Measurements from ENCODE around the gene NUMBL. TPM values are rescaled to one million over a fixed set of nuclear protein-coding genes. Genes with fewer than 3 reads are reported as not detected.
A peak's percentile ranks its signal among the peaks of the same experiment; 100 is the strongest.

Gene NUMBL
- total RNA-seq, 1 donor from 2014 or later, result 17.7 TPM

DNA sequence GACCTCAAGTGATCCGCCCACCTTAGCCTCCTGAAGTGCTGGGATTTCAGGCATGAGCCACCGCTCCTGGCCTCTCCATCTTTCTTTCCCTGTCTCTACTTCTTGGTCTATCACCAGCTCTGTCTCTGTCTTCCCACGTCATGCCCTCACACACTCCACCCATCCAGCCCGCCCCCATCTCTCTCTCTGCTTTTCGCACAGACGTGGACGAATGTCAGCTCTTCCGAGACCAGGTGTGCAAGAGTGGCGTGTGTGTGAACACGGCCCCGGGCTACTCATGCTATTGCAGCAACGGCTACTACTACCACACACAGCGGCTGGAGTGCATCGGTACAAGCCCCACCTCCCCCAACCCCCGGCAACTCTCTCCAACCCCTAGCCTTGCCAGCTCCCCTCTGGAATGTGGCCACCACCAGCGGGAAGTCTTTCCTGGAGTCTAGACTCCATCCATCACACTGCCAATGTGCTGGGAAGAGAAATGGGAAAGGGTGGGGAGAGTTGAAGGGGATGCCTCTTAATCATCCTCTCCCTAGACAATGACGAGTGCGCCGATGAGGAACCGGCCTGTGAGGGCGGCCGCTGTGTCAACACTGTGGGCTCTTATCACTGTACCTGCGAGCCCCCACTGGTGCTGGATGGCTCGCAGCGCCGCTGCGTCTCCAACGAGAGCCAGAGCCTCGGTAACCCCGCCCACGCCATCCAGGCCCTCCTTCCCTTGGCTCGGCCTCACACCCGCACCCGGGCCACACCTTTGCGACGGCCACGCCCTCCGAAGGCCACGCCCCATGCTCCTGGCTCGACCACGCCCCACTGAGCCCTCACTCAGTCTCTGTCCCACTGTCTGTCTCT lies 66.8 kb downstream of the NUMBL start:
- Histone ChIP-seq H3K4me1 (no peaks in the 10 kb centered on the region), H3K27me3 (ENCODE audit: low read depth) (no peaks in the 10 kb centered on the region), H3K9me3 (no peaks in the 10 kb centered on the region), H3K4me3 (no peak overlapping the region), H3K27ac (no peak overlapping the region), H3K36me3 (peaks cover 91% of the 10 kb centered on the region)
- intact Hi-C loops (cut with DNase I), result no loop called here
- ATAC-seq, result peak; percentile 26 to 52
- peak; percentile 60 for DNase-seq
- TF ChIP-seq, protein P1, sequence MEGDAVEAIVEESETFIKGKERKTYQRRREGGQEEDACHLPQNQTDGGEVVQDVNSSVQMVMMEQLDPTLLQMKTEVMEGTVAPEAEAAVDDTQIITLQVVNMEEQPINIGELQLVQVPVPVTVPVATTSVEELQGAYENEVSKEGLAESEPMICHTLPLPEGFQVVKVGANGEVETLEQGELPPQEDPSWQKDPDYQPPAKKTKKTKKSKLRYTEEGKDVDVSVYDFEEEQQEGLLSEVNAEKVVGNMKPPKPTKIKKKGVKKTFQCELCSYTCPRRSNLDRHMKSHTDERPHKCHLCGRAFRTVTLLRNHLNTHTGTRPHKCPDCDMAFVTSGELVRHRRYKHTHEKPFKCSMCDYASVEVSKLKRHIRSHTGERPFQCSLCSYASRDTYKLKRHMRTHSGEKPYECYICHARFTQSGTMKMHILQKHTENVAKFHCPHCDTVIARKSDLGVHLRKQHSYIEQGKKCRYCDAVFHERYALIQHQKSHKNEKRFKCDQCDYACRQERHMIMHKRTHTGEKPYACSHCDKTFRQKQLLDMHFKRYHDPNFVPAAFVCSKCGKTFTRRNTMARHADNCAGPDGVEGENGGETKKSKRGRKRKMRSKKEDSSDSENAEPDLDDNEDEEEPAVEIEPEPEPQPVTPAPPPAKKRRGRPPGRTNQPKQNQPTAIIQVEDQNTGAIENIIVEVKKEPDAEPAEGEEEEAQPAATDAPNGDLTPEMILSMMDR (IDR thresholded peaks at IDR 0.05), result no peak

- no peaks in the 10 kb centered on the region for H3K27me3 ChIP-seq (ENCODE audit: low read depth)
- no peaks in the 10 kb centered on the region for H3K4me1 ChIP-seq
- ATAC-seq (no peak), DNase-seq (no peak)
- peaks cover 88% of the 10 kb centered on the region for H3K36me3 ChIP-seq
- intact Hi-C loops (cut with DNase I), result no loop called here
- TF ChIP-seq, protein P1 (IDR thresholded peaks at IDR 0.05), result no peak
- H3K4me3 ChIP-seq, result no peak overlapping the region
- no peak overlapping the region for H3K27ac ChIP-seq
- no peaks in the 10 kb centered on the region for H3K9me3 ChIP-seq
Measured at GRCh38 chr19:40622773-40623075, 67.7 kb downstream of the NUMBL start.

DNA sequence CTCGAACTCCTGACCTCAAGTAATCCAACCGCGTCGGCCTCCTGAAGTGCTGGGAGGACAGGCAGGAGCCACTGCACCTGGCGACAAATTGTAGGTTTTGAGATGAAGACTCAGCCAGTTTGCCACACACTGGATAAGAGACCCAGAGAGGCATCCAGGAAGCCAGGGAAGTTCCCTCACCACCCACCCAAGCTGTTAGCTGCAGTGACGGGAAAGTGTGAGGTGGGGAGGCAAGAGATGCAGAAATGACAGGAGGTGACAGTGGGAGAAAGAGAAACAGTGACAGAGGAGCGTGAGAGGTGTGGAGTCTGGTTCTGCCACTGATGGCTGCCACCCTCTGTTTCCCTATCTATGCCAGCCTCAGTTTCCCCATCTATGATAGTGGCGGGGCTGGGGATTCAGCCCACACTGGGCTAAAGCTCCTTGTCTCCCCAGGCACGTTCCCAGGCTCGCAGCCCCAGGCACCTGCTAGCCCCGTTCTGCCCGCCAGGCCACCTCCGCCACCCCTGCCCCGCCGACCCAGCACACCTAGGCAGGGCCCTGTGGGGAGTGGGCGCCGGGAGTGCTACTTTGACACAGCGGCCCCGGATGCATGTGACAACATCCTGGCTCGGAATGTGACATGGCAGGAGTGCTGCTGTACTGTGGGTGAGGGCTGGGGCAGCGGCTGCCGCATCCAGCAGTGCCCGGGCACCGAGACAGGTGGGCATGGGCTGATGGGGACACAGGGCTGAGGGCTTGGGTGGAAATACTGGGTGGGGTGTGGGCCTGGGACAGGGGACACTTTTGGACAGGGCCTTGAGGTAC lies 68.3 kb downstream of the NUMBL start:
- peaks cover 82% of the 10 kb centered on the region for H3K36me3 ChIP-seq
- H3K27me3 ChIP-seq (ENCODE audit: low read depth), result no peaks in the 10 kb centered on the region
- DNase-seq (no peak), ATAC-seq (no peak)
- TF ChIP-seq, protein P1 (IDR thresholded peaks at IDR 0.05), result no peak
- intact Hi-C loops (cut with DNase I), result no loop called here
- H3K9me3 ChIP-seq, result no peaks in the 10 kb centered on the region
- H3K4me3 ChIP-seq, result no peak overlapping the region
- H3K27ac ChIP-seq, result no peak overlapping the region
- H3K4me1 ChIP-seq, result no peaks in the 10 kb centered on the region

DNA sequence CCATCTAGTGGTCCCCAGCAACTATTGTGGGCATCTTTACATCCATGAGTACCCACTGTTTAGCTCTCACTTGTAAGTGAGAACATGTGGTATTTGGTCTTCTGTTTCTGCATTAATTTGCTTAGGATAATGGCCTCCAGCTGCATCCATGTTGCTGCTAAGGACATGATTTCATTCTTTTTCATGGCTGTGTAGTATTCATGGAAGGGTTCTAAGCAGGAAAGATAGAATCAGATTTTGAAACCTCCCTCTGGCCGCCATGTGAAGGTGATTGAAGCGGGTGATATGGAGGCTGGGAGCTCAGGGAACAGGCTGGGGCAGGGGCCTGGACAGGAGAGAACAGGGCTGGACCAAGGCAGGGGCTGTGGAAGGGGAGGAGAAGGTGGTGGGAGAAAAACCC lies 69.2 kb downstream of the NUMBL start:
- no peak for DNase-seq
- TF ChIP-seq, protein P1 (IDR thresholded peaks at IDR 0.05), result no peak
- no peak overlapping the region for H3K27ac ChIP-seq
- peaks cover 73% of the 10 kb centered on the region for H3K36me3 ChIP-seq
- no peaks in the 10 kb centered on the region for H3K4me1 ChIP-seq
- ATAC-seq, result no peak
- no peaks in the 10 kb centered on the region for H3K27me3 ChIP-seq (ENCODE audit: low read depth)
- H3K4me3 ChIP-seq, result no peak overlapping the region
- H3K9me3 ChIP-seq, result no peaks in the 10 kb centered on the region
- intact Hi-C loops (cut with DNase I), result no loop called here

GRCh38 chr19:40620161-40620485 lies 70.3 kb downstream of the NUMBL start:
- intact Hi-C loops (cut with DNase I), result no loop called here
- DNase-seq (no peak), ATAC-seq (no peak)
- Histone ChIP-seq H3K4me3 (no peak overlapping the region), H3K9me3 (no peaks in the 10 kb centered on the region), H3K4me1 (peaks cover 4% of the 10 kb centered on the region), H3K36me3 (peaks cover 63% of the 10 kb centered on the region), H3K27me3 (ENCODE audit: low read depth) (no peaks in the 10 kb centered on the region), H3K27ac (no peak overlapping the region)
- TF ChIP-seq, protein P1 (IDR thresholded peaks at IDR 0.05), result no peak

Measured in lower lobe of right lung (tissue), 2 donors.